Progenitor cell of endocrine pancreas (in vitro differentiated cells): Measurements from ENCODE around the gene ZNF280B. TPM values are rescaled to one million over a fixed set of nuclear protein-coding genes. Genes with fewer than 3 reads are reported as not detected.

ENCODE experiments used
- DNase-seq: peaks from one replicate; pipeline ENCODE4 v3.0.0; 2021; ENCODE audit warnings: low spot score; ENCODE audit not compliant: unreplicated experiment
- H3K27ac Mint-ChIP-seq: 2 replicates; pipeline ENCODE4 v1.8.0; 2021; ENCODE audit warnings: mild to moderate bottlenecking, moderate library complexity, mixed read lengths
- H3K27me3 Mint-ChIP-seq: 2 replicates; pipeline ENCODE4 v1.8.0; 2021; ENCODE audit warnings: mixed read lengths
- H3K36me3 Mint-ChIP-seq: 2 replicates; pipeline ENCODE4 v1.8.0; 2022; ENCODE audit warnings: mixed read lengths; ENCODE audit not compliant: insufficient read depth
- H3K4me1 Mint-ChIP-seq: 2 replicates; pipeline ENCODE4 v1.8.0; 2021; ENCODE audit warnings: low read depth, mixed read lengths
- H3K4me3 Mint-ChIP-seq: 2 replicates; pipeline ENCODE4 v1.8.0; 2021; ENCODE audit warnings: low read depth, mild to moderate bottlenecking, moderate library complexity, mixed read lengths
- H3K9me3 Mint-ChIP-seq: 2 replicates; pipeline ENCODE4 v1.8.0; 2021; ENCODE audit warnings: low read depth, mixed read lengths
- CTCF ChIP-seq: fragments of 200-600 bp; sonication (generic); IDR thresholded peaks from one replicate; pipeline ENCODE4 v1.5.0; 2021; ENCODE audit warnings: antibody characterized with exemption, mild to moderate bottlenecking; ENCODE audit not compliant: unreplicated experiment
- total RNA-seq: library from RNA; stranded (reverse); gene quantifications from 2 replicates; pipeline ENCODE4 v1.2.1, GENCODE V29; 2021

Gene ZNF280B
- total RNA-seq, 1 donor from 2014 or later, result 7.0 TPM

GRCh38 chr22:22458896-22459588 lies 49.5 kb downstream of the ZNF280B start:
- Mint-ChIP-seq H3K36me3 (peaks cover 2% of the 10 kb centered on the region), H3K27me3 (peaks cover 77% of the 10 kb centered on the region), H3K4me3 (no peak overlapping the region), H3K9me3 (peaks cover 23% of the 10 kb centered on the region), H3K27ac (no peak overlapping the region), H3K4me1 (no peaks in the 10 kb centered on the region)
- no peak for DNase-seq
- TF ChIP-seq CTCF, result no peak

GRCh38 chr22:22458387-22458786 lies 50.2 kb downstream of the ZNF280B start:
- peaks cover 2% of the 10 kb centered on the region for H3K36me3 Mint-ChIP-seq
- no peaks in the 10 kb centered on the region for H3K4me1 Mint-ChIP-seq
- H3K4me3 Mint-ChIP-seq, result no peak overlapping the region
- DNase-seq, result no peak
- no peak overlapping the region for H3K27ac Mint-ChIP-seq
- peaks cover 26% of the 10 kb centered on the region for H3K9me3 Mint-ChIP-seq
- TF ChIP-seq CTCF, result no peak
- H3K27me3 Mint-ChIP-seq, result peaks cover 77% of the 10 kb centered on the region

- no peak overlapping the region for H3K27ac Mint-ChIP-seq
- no peak for DNase-seq
- peaks cover 2% of the 10 kb centered on the region for H3K36me3 Mint-ChIP-seq
- peaks cover 35% of the 10 kb centered on the region for H3K9me3 Mint-ChIP-seq
- H3K4me1 Mint-ChIP-seq, result no peaks in the 10 kb centered on the region
- TF ChIP-seq CTCF, result no peak
- peaks cover 82% of the 10 kb centered on the region for H3K27me3 Mint-ChIP-seq
- no peak overlapping the region for H3K4me3 Mint-ChIP-seq
Observed at GRCh38 chr22:22454997-22455396, 53.5 kb downstream of the ZNF280B start.

GRCh38 chr22:22452996-22453686 lies 55.4 kb downstream of the ZNF280B start:
- no peak for TF ChIP-seq CTCF
- H3K9me3 Mint-ChIP-seq, result peaks cover 25% of the 10 kb centered on the region
- H3K36me3 Mint-ChIP-seq, result no peaks in the 10 kb centered on the region
- no peak for DNase-seq
- H3K4me1 Mint-ChIP-seq, result no peaks in the 10 kb centered on the region
- H3K27ac Mint-ChIP-seq, result no peak overlapping the region
- peaks cover 97% of the 10 kb centered on the region for H3K27me3 Mint-ChIP-seq
- no peak overlapping the region for H3K4me3 Mint-ChIP-seq

GRCh38 chr22:22452211-22452610 lies 56.3 kb downstream of the ZNF280B start:
- no peak overlapping the region for H3K27ac Mint-ChIP-seq
- peaks cover 21% of the 10 kb centered on the region for H3K9me3 Mint-ChIP-seq
- H3K4me3 Mint-ChIP-seq, result no peak overlapping the region
- no peaks in the 10 kb centered on the region for H3K4me1 Mint-ChIP-seq
- peaks cover 98% of the 10 kb centered on the region for H3K27me3 Mint-ChIP-seq
- DNase-seq, result no peak
- no peaks in the 10 kb centered on the region for H3K36me3 Mint-ChIP-seq
- TF ChIP-seq CTCF, result no peak
